CD8-positive, alpha-beta memory T cell (primary cell): ENCODE data around the gene SLK. TPM values are rescaled to one million over a fixed set of nuclear protein-coding genes. Genes with fewer than 3 reads are reported as not detected.
A peak's percentile ranks its signal among the peaks of the same experiment; 100 is the strongest.

Experiments
- CTCF ChIA-PET: fragments of 350-600 bp; sonication (Branson Sonifier 250); formaldehyde crosslinking; loops from one replicate; lab custom pipeline; 2021; ENCODE audit warnings: antibody characterized with exemption; lab: Charles Lee
- POLR2A ChIA-PET: fragments of 350-600 bp; sonication (Branson Sonifier 250); formaldehyde crosslinking; loops from one replicate; lab custom pipeline; 2021; ENCODE audit warnings: antibody characterized with exemption; lab: Charles Lee
- DNase-seq, 5 donors: peaks; one replicate each; pipeline versions ENCODE4 v3.0.0 to v3.0.0-alpha.2; 2020 to 2022; ENCODE audit warnings: mixed read lengths in 1 of 5
- H3K27ac ChIP-seq: one replicate; pipeline ENCODE4 v1.7.0; 2013; ENCODE audit warnings: low read depth, mild to moderate bottlenecking, low read length, moderate library complexity
- H3K27me3 ChIP-seq: 2 replicates; pipeline ENCODE4 v1.7.0; 2013; ENCODE audit warnings: low read length, mild to moderate bottlenecking; ENCODE audit not compliant: insufficient read depth, poor library complexity, severe bottlenecking
- H3K36me3 ChIP-seq: 2 replicates; pipeline ENCODE4 v1.7.0; 2013; ENCODE audit warnings: mild to moderate bottlenecking, low read length, moderate library complexity; ENCODE audit not compliant: insufficient read depth
- H3K4me1 ChIP-seq: 2 replicates; pipeline ENCODE4 v1.7.0; 2013; ENCODE audit warnings: mild to moderate bottlenecking, low read length, moderate library complexity; ENCODE audit not compliant: insufficient read depth
- H3K4me3 ChIP-seq: 2 replicates; pipeline ENCODE4 v1.7.0; 2013; ENCODE audit warnings: mild to moderate bottlenecking, low read length
- H3K9me3 ChIP-seq: 2 replicates; pipeline ENCODE4 v1.7.0; 2013; ENCODE audit warnings: mild to moderate bottlenecking, low read length
- H3K27ac Mint-ChIP-seq, 8 donors: one replicate each; pipeline ENCODE4 v1.8.0; 2020 to 2021; ENCODE audit warnings: mixed read lengths in 8 of 8, mild to moderate bottlenecking in 6 of 8, inconsistent platforms in 3 of 8, moderate library complexity in 3 of 8
- H3K27me3 Mint-ChIP-seq, 2 donors: one replicate each; pipeline ENCODE4 v1.8.0; 2020 to 2021; ENCODE audit warnings: mixed read lengths in 2 of 2, mild to moderate bottlenecking in 1 of 2, moderate library complexity in 1 of 2
- H3K36me3 Mint-ChIP-seq, 3 donors: one replicate each; pipeline ENCODE4 v1.8.0; 2020 to 2021; ENCODE audit warnings: mixed read lengths in 3 of 3, inconsistent platforms in 1 of 3, mild to moderate bottlenecking in 1 of 3
- H3K4me1 Mint-ChIP-seq, 3 donors: one replicate each; pipeline ENCODE4 v1.8.0; 2020 to 2021; ENCODE audit warnings: mixed read lengths in 3 of 3, inconsistent platforms in 1 of 3, mild to moderate bottlenecking in 1 of 3
- H3K4me3 Mint-ChIP-seq, 7 donors: one replicate each; pipeline ENCODE4 v1.8.0; 2020 to 2021; ENCODE audit warnings: mixed read lengths in 7 of 7, mild to moderate bottlenecking in 6 of 7, moderate library complexity in 4 of 7, inconsistent platforms in 2 of 7
- H3K9me3 Mint-ChIP-seq, 5 donors: one replicate each; pipeline ENCODE4 v1.8.0; 2020 to 2022; ENCODE audit warnings: mixed read lengths in 5 of 5, mild to moderate bottlenecking in 3 of 5, moderate library complexity in 2 of 5, inconsistent platforms in 1 of 5
- polyA plus RNA-seq: library from polyadenylated mRNA; unstranded; fragments of 300-500 nt; fragmentation: Illumina TruSeq; gene quantifications from one replicate; pipeline ENCODE4 v1.2.3, GENCODE V29; 2021
- total RNA-seq, 2 experiments: library from RNA; stranded (reverse); gene quantifications; one replicate each; pipeline ENCODE4 v1.2.3, GENCODE V29; 2021

Gene SLK
- total RNA-seq (10 to 100 TPM; 23.7 to 24.8 TPM), polyA plus RNA-seq (15.8 TPM)

DNA sequence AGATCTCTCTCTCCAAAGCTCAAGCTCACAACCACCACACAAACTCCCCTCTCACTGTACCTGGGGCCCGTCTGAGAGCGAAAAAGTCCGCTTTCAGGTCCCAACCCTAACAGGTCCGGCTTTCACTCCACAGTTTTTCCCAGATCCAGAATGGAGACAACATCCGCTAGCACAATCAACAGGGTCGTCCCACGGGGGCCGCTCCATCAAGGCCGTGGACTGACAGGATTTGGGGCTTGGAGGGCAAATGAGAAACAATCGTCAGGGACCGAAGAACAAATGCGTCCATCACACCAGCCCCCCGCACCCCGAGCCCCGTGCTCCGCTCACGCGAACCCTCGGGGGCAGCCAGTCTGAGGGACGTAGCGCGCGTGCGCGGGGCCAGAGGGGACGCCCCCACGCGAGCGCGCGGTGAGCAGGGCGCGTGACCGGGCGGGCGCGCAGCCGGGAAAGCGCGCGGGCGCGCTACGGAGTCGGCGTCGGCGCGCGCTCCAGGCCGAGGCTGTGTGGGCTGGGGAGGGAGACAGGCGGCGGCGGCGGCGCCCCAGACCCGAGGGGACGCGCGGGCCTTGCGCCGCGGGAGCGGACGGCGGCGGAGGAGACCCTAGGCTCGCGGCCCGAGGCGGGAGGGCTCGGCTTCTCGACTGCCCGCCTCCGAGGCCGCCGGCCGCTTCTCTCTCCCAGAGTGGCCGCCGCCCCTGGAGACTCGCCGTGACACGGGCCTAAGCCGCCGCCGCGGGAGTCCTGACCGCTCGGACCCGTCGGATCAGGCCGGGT is at the start of gene SLK:
SLK (plus strand) TSS at position 470 of the 777 bp plus-strand sequence. CDS start 606 bp downstream, outside the sequence.
- H3K9me3 ChIP-seq: no peaks in the 10 kb centered on the region
- Mint-ChIP-seq H3K36me3 (peaks cover 0 to 14% (median 0%) of the 10 kb centered on the region in 3 donors), H3K27me3 (no peaks in the 10 kb centered on the region), H3K9me3 (no peaks in the 10 kb centered on the region), H3K4me1 (peaks cover 33 to 44% (median 41%) of the 10 kb centered on the region in 3 donors), H3K4me3 (peak within 1 kb of the TSS; percentile 94 to 100 (median 98)), H3K27ac (peak within 1 kb of the TSS; percentile 84 to 98 (median 94))
- DNase-seq: peak; percentile 80 to 90 (median 87)
- POLR2A ChIA-PET: interaction anchor here (0.6 to 1.9 kb wide), 4 partner anchors 29 to 155 kb away, joined by 3 to 8 read pairs (median 4); partner anchors contain the start of gene SFR1
- CTCF ChIA-PET: no interaction called here
- H3K27ac ChIP-seq: peak within 1 kb of the TSS; percentile 83
- H3K4me1 ChIP-seq: peaks cover 28% of the 10 kb centered on the region
- peak within 1 kb of the TSS; percentile 98 for H3K4me3 ChIP-seq
- no peaks in the 10 kb centered on the region for H3K36me3 ChIP-seq
- no peaks in the 10 kb centered on the region for H3K27me3 ChIP-seq

DNA sequence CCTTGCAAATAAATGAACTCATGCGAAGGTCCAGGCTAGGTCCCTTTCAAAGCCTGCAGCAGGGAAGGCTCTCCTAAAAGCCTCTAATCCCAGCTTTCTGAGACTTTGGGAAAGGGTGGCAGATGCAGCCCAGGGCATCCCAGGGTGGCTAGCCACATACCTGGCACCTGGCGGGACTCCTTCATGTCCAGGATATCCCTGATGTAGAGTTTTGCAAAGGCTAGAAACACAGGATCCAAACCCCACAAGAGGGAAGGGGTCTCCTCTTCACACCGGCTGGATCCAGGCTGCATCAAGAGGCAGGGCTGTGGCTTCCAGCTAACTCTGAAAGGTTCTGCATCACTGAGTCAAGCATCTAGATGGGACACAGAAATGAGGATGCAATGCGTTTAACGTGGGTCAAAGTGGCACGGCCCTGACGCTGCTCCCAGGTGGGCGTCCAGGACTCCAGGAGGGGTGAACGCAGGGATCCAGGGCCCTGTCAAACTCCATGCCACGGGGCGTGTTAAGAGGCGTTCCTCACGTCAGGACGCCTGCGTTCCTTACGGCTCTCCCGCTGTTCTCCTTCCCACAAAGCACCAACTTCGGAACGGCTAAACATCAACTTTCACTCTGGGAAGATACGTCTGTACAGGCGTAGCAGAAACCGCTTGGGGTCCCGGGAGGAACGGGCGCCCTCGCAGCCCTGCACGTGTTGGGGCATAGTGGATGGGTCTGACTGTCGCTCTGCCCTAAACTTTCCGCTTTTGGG is 49.5 kb upstream of the SLK start:
- POLR2A ChIA-PET: interaction anchor here (0.6 to 1.5 kb wide), 8 partner anchors 8 to 204 kb away, joined by 3 to 8 read pairs (median 4); partner anchors contain the start of genes SFR1 and SLK
- CTCF ChIA-PET: interaction anchor here (1.1 to 2.4 kb wide), 3 partner anchors 9 to 204 kb away, joined by 3 to 8 read pairs (median 6); partner anchors contain the start of gene SFR1
- Mint-ChIP-seq H3K4me3 (peak overlapping the region; percentile 93 to 99 (median 96)), H3K4me1 (peaks cover 44 to 59% (median 48%) of the 10 kb centered on the region in 3 donors), H3K9me3 (peaks cover 0 to 9% (median 7%) of the 10 kb centered on the region in 5 donors), H3K27me3 (no peaks in the 10 kb centered on the region), H3K27ac (peak overlapping the region; percentile 96 to 98 (median 97)), H3K36me3 (peaks cover 5 to 30% (median 9%) of the 10 kb centered on the region in 3 donors)
- H3K4me3 ChIP-seq: peak overlapping the region; percentile 98
- no peaks in the 10 kb centered on the region for H3K27me3 ChIP-seq
- peak overlapping the region; percentile 83 for H3K27ac ChIP-seq
- no peak for DNase-seq
- H3K36me3 ChIP-seq: no peaks in the 10 kb centered on the region
- peaks cover 7% of the 10 kb centered on the region for H3K9me3 ChIP-seq
- H3K4me1 ChIP-seq: peaks cover 52% of the 10 kb centered on the region

DNA sequence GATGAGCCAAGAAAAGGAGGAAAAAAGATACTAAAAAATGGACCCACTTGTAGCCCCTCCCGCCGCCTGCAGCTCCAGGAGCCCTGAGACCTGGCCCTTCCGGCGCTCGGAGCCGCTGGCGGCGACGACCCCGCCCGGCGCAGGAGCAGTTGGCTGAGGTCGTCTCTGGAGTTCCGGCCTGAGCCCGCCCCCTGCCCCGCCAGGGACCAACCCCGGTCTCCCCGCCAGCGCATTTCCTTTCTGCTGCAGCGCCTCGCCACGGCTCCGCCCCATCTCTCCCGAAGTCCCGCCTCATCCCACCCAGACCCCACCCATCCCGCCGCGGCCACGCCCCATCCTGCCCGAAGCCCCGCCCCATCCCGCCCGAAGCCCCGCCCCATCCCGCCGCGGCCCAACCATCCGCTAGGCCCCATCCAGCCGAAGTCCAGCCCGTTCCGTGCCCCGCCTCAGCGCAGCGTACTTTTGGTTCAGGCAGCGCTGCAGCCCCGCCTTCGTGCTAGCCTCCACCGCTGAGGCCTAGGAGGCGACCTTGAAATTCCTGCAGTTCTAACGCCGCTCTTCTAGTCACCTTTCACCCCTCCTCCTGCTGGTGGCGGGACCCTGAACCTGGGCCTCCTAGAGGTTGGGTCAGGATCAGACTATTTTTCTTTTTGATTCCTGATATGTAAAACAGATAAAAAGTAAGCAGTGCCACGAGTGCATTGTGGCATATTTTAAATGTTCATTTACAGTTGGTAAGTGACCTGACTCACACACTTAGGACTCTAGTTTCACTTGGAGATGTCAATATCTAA is 48.7 kb upstream of the SLK start, which contains the start of gene STN1:
STN1 (minus strand) TSS at position 132 of the 794 bp plus-strand sequence. CDS start 590 bp downstream, outside the sequence.
- Histone ChIP-seq H3K4me1 (peaks cover 44% of the 10 kb centered on the region), H3K36me3 (no peaks in the 10 kb centered on the region), H3K27me3 (no peaks in the 10 kb centered on the region), H3K4me3 (peak within 1 kb of the TSS; percentile 98), H3K27ac (peak within 1 kb of the TSS; percentile 83), H3K9me3 (peaks cover 7% of the 10 kb centered on the region)
- POLR2A ChIA-PET: interaction anchor here (0.8 to 1.5 kb wide), 5 partner anchors 9 to 203 kb away, joined by 3 to 5 read pairs (median 3); partner anchors contain the start of gene SFR1
- Mint-ChIP-seq H3K4me1 (peaks cover 36 to 51% (median 40%) of the 10 kb centered on the region in 3 donors), H3K27me3 (no peaks in the 10 kb centered on the region), H3K27ac (peak within 1 kb of the TSS; percentile 96 to 98 (median 97)), H3K4me3 (peak within 1 kb of the TSS; percentile 93 to 99 (median 96)), H3K9me3 (peaks cover 0 to 9% (median 7%) of the 10 kb centered on the region in 5 donors), H3K36me3 (peaks cover 0 to 25% (median 9%) of the 10 kb centered on the region in 3 donors)
- DNase-seq: peak; percentile 93 to 97 (median 94)
- CTCF ChIA-PET: interaction anchor here (1.5 to 2.4 kb wide), 2 partner anchors 30 to 203 kb away, joined by 3 to 8 read pairs; no protein-coding TSS in a partner anchor

DNA sequence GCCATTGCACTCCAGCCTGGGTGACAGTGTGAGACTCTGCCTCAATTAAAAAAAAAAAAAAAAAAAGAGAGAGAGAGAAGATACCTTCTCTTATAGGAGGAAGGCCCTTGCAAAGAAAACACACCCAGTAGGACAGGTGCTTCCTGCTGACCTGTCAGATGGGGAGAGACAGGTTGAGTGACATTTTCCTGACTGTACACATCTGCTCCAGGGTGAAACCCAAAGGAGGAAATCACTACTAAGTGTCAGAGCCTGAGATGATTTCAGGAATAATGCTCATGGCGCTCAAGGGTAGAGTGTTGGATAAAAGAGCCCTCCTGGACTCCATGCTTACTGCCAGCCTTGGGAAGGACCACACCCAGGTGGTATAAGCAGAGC is 47.3 kb upstream of the SLK start:
- ChIA-PET POLR2A (interaction anchor here (0.8 kb wide), 1 partner anchor 25 kb away, joined by 3 read pairs; no protein-coding TSS in a partner anchor), CTCF (interaction anchor here (1.0 to 1.1 kb wide), 2 partner anchors 9 to 32 kb away, joined by 3 to 5 read pairs; no protein-coding TSS in a partner anchor)
- peaks cover 29 to 40% (median 33%) of the 10 kb centered on the region in 3 donors for H3K4me1 Mint-ChIP-seq
- Histone ChIP-seq H3K27ac (no peak overlapping the region), H3K9me3 (peaks cover 7% of the 10 kb centered on the region), H3K4me3 (no peak overlapping the region), H3K27me3 (no peaks in the 10 kb centered on the region), H3K36me3 (no peaks in the 10 kb centered on the region), H3K4me1 (peaks cover 33% of the 10 kb centered on the region)
- peaks cover 0 to 21% (median 9%) of the 10 kb centered on the region in 3 donors for H3K36me3 Mint-ChIP-seq
- DNase-seq: no peak
- H3K9me3 Mint-ChIP-seq: peaks cover 0 to 9% (median 7%) of the 10 kb centered on the region in 5 donors
- no peak overlapping the region for H3K4me3 Mint-ChIP-seq
- H3K27me3 Mint-ChIP-seq: no peaks in the 10 kb centered on the region
- H3K27ac Mint-ChIP-seq: no peak overlapping the region

DNA sequence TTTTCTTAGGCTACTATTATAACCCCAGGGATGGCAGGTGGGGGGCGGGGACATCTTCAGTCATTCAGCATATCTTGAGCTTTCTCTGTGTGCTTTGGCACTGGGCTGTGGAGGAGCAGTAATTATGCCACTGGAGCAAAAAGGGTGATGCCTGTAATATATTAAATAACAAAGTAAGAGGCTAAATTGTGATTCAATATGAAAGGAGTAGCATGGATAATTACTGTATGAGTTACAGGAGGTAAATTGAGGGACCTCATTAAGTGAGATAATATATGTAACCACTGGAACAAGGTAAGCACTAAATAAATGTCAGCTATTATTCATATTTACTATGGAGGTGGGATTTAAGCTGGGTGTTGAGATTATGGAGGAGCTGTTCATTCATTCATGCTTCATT is 45.7 kb upstream of the SLK start:
- H3K27me3 Mint-ChIP-seq: no peaks in the 10 kb centered on the region
- POLR2A ChIA-PET: interaction anchor here (1.2 kb wide), 1 partner anchor 200 kb away, joined by 4 read pairs; the partner anchor contains the start of gene SFR1
- peaks cover 0 to 9% (median under 1%) of the 10 kb centered on the region in 3 donors for H3K36me3 Mint-ChIP-seq
- CTCF ChIA-PET: interaction anchor here (1.1 to 1.5 kb wide), 3 partner anchors 20 to 201 kb away, joined by 4 read pairs; partner anchors contain the start of gene SFR1
- DNase-seq: no peak
- Histone ChIP-seq H3K4me1 (peaks cover 17% of the 10 kb centered on the region), H3K36me3 (no peaks in the 10 kb centered on the region), H3K27ac (no peak overlapping the region), H3K27me3 (no peaks in the 10 kb centered on the region), H3K4me3 (no peak overlapping the region), H3K9me3 (no peaks in the 10 kb centered on the region)
- H3K4me3 Mint-ChIP-seq: no peak overlapping the region
- H3K27ac Mint-ChIP-seq: no peak overlapping the region
- H3K9me3 Mint-ChIP-seq: no peaks in the 10 kb centered on the region
- H3K4me1 Mint-ChIP-seq: peaks cover 14 to 24% (median 16%) of the 10 kb centered on the region in 3 donors

DNA sequence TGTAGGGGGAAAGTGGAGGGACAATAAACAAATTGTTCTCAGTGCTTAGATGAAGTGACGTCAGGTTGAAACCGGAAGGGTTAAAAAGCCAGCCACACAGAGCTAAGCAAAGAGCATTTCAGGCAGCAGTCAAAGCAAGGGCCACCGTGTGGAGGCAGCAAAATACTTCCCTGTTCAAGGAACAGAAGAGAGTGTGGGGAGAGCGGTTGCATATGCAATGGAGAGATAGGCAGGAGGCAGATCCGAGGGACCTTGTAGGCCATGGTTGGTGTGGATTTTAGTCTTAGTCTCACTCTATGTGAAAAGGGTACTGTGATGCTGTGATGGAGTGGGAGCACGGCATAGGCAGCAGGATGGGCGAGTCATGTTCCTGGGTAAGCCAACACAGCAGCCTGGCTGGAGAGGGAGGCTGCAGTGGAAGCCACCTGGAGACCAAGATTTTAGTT is 45.2 kb upstream of the SLK start:
- H3K27ac Mint-ChIP-seq: no peak overlapping the region
- ChIA-PET POLR2A (interaction anchor here (1.2 kb wide), 1 partner anchor 200 kb away, joined by 4 read pairs; the partner anchor contains the start of gene SFR1), CTCF (interaction anchor here (1.1 to 1.5 kb wide), 3 partner anchors 21 to 200 kb away, joined by 4 read pairs; partner anchors contain the start of gene SFR1)
- no peaks in the 10 kb centered on the region for H3K27me3 ChIP-seq
- no peak overlapping the region for H3K4me3 Mint-ChIP-seq
- H3K27me3 Mint-ChIP-seq: no peaks in the 10 kb centered on the region
- H3K36me3 ChIP-seq: no peaks in the 10 kb centered on the region
- no peaks in the 10 kb centered on the region for H3K9me3 Mint-ChIP-seq
- H3K4me1 ChIP-seq: peaks cover 11% of the 10 kb centered on the region
- H3K4me1 Mint-ChIP-seq: peaks cover 10 to 19% (median 11%) of the 10 kb centered on the region in 3 donors
- H3K36me3 Mint-ChIP-seq: peaks cover 0 to 8% (median 3%) of the 10 kb centered on the region in 3 donors
- H3K4me3 ChIP-seq: no peak overlapping the region
- no peaks in the 10 kb centered on the region for H3K9me3 ChIP-seq
- no peak overlapping the region for H3K27ac ChIP-seq
- DNase-seq: no peak
